ENCODE measurements around the gene BACH2. TPM values are rescaled to one million over a fixed set of nuclear protein-coding genes. Genes with fewer than 3 reads are reported as not detected.

The BACH2 gene
- total RNA-seq, 1 experiment from 2014 or later: 3.3 TPM

GRCh38 chr6:90266905-90267621 is 29.6 kb downstream of the BACH2 start (continued):
- TF ChIP-seq, protein P1, sequence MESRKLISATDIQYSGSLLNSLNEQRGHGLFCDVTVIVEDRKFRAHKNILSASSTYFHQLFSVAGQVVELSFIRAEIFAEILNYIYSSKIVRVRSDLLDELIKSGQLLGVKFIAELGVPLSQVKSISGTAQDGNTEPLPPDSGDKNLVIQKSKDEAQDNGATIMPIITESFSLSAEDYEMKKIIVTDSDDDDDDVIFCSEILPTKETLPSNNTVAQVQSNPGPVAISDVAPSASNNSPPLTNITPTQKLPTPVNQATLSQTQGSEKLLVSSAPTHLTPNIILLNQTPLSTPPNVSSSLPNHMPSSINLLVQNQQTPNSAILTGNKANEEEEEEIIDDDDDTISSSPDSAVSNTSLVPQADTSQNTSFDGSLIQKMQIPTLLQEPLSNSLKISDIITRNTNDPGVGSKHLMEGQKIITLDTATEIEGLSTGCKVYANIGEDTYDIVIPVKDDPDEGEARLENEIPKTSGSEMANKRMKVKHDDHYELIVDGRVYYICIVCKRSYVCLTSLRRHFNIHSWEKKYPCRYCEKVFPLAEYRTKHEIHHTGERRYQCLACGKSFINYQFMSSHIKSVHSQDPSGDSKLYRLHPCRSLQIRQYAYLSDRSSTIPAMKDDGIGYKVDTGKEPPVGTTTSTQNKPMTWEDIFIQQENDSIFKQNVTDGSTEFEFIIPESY (IDR thresholded peaks at IDR 0.05; ENCODE audit: extremely low read depth, insufficient replicate concordance, low read length): no peak
- no peak for TF ChIP-seq EZH2 (IDR thresholded peaks at IDR 0.05)

DNA sequence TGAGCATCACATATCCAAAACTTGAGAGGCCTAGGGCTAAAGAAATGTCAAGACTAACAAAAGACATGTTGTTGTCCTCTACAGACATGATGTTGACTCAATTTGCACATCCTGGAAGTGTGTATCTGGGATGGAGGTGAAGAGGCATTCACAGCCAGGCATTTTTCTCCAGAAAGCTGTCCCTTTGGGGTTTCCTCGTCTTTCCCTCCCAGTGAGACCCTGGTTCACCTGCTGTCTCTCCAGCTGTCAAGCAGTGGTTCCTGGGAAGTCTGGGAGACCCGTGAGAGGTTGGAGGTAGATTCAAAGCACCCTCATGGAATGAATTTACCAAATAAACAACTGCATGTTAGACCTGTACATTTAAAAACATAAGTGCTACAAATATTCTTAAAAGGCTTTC is 32.1 kb downstream of the BACH2 start:
- ChIA-PET CTCF (no interaction called here), RAD21 (ENCODE audit: low non-redundant PET in 1 of 2, low total read pairs in 2 of 2, uncharacterized antibody in 2 of 2, unreplicated experiment in 2 of 2) (no interaction called here), POLR2A (no interaction called here)
- no peaks in the 10 kb centered on the region for H3K27me3 ChIP-seq (ENCODE audit: insufficient read depth, low read length)
- intact Hi-C loops (cut with micrococcal nuclease): no loop called here
- H4K20me1 ChIP-seq (ENCODE audit: insufficient read depth): no peaks in the 10 kb centered on the region
- H3K9ac ChIP-seq (ENCODE audit: low read length): no peak overlapping the region
- H3K4me1 ChIP-seq (ENCODE audit: control insufficient read depth in 1 of 2, insufficient read depth in 2 of 2, low read length in 2 of 2): no peaks in the 10 kb centered on the region
- ATAC-seq (no peak), DNase-seq (ENCODE audit: low read depth, low spot score) (no peak)
- H3K9me2 ChIP-seq (ENCODE audit: insufficient read depth): no peaks in the 10 kb centered on the region
- TF ChIP-seq SRF (IDR thresholded peaks at IDR 0.05; ENCODE audit: low read depth) (no peak), RAD21 (IDR thresholded peaks at IDR 0.05; ENCODE audit: low read depth) (no peak), EZH2phosphoT487 (IDR thresholded peaks at IDR 0.05; ENCODE audit: borderline replicate concordance) (no peak), POLR2AphosphoS5 (IDR thresholded peaks at IDR 0.05; ENCODE audit: low read depth, low read length) (no peak), TCF7L2 (IDR thresholded peaks at IDR 0.05; ENCODE audit: borderline replicate concordance, extremely low read depth, insufficient read depth, insufficient read length) (no peak), ZFX (IDR thresholded peaks at IDR 0.05) (no peak), FOSL1 (IDR thresholded peaks at IDR 0.05; ENCODE audit: low read depth) (no peak), JUND (IDR thresholded peaks at IDR 0.05) (no peak), EGR1 (IDR thresholded peaks at IDR 0.05; ENCODE audit: low read depth) (no peak), YY1 (IDR thresholded peaks at IDR 0.05; ENCODE audit: extremely low read depth, insufficient replicate concordance, low read depth, low read length) (no peak), SIN3A (IDR thresholded peaks at IDR 0.05; ENCODE audit: low read depth) (no peak), REST (IDR thresholded peaks at IDR 0.05; ENCODE audit: low read depth) (no peak)
- TF ChIP-seq, protein P2, sequence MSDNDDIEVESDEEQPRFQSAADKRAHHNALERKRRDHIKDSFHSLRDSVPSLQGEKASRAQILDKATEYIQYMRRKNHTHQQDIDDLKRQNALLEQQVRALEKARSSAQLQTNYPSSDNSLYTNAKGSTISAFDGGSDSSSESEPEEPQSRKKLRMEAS (IDR thresholded peaks at IDR 0.05): no peak
- no TSS peak for BruUV-seq (replicated peaks)
- no peaks in the 10 kb centered on the region for H3K36me3 ChIP-seq (ENCODE audit: control insufficient read depth in 1 of 2, insufficient read depth in 2 of 2, low read length in 2 of 2)
- no peaks in the 10 kb centered on the region for H3K79me2 ChIP-seq (ENCODE audit: insufficient read depth, low read length)
- H3K4me3 ChIP-seq (replicated peaks in 1 of 2; ENCODE audit: low read depth in 1 of 2, low read length in 2 of 2): no peak overlapping the region
- H3K4me2 ChIP-seq (ENCODE audit: low read length): no peak overlapping the region
- H2AFZ ChIP-seq (ENCODE audit: low read depth, low read length, poor library complexity, severe bottlenecking): no peak overlapping the region
- no peaks in the 10 kb centered on the region for H3K9me3 ChIP-seq (ENCODE audit: control insufficient read depth in 1 of 2, insufficient read depth in 1 of 2, low read depth in 1 of 2, low read length in 2 of 2)
- no peak overlapping the region for H3K27ac ChIP-seq (ENCODE audit: low read depth, low read length)

Data from HCT116 (cell line).